Measurements from ENCODE around the gene PEX14. TPM values are rescaled to one million over a fixed set of nuclear protein-coding genes. Genes with fewer than 3 reads are reported as not detected.

Gene PEX14
- total and polyA plus RNA-seq, 10 of the 15 experiments (the other 5 are each of a cell fraction or from before 2014, with no cell fraction given): 1.4 to 23.2 (median 12.0) TPM

DNA sequence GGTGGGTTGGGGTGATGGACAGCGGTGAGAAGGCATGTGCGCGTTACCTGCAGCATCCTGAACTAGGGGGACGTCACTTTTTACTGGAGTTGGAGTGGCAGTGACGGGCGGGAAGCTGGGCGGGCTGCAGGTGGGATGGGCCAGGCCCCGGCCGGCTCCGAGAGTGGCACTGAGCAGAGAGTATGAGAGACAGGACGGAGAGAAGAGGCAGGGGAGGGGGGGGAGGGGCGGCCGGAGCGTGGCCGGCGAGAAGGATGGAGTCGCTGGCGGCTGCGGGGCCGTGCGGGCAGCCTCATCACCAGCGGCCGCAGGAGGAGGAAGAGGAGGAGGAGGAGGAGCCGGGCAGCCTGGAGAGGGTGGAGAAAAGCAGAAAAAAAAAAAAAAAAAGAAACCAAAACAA is 167.2 kb downstream of the PEX14 start:
- FAIRE-seq (no peak), DNase-seq (ENCODE audit: low read depth, low spot score) (no peak), ATAC-seq (no peak)
- Histone ChIP-seq H3K27me3 (replicated peaks in 1 of 2; ENCODE audit: control insufficient read depth in 2 of 2, insufficient read depth in 2 of 2, low read length in 1 of 2) (no peaks in the 10 kb centered on the region), H3K79me2 (ENCODE audit: control insufficient read depth, insufficient read depth, low read length) (no peaks in the 10 kb centered on the region), H3K9me3 (replicated peaks; ENCODE audit: control insufficient read depth, insufficient read depth, low read length) (no peaks in the 10 kb centered on the region), H4K20me1 (ENCODE audit: control insufficient read depth, insufficient read depth) (no peaks in the 10 kb centered on the region), H2AFZ (ENCODE audit: control insufficient read depth, low read depth, low read length) (no peak overlapping the region), H3K4me2 (ENCODE audit: control insufficient read depth, insufficient read depth) (no peak overlapping the region), H3K4me1 (ENCODE audit: control insufficient read depth, insufficient read depth, low read length) (no peaks in the 10 kb centered on the region), H3K4me3 (no peak overlapping the region), H3K9ac (ENCODE audit: control insufficient read depth, insufficient read depth, low read length) (no peak overlapping the region), H3K27ac (ENCODE audit: control insufficient read depth, insufficient read depth) (no peak overlapping the region), H3K36me3 (ENCODE audit: control insufficient read depth in 2 of 2, insufficient read depth in 2 of 2, low read length in 1 of 2) (no peaks in the 10 kb centered on the region)
- CTCF ChIA-PET: no interaction called here
- intact Hi-C loops (cut with micrococcal nuclease; ENCODE audit: unreplicated experiment) (no loop called here), in situ Hi-C loops (cut with MboI) (no loop called here)
- POLR2A ChIA-PET: no interaction called here
- SMC1A ChIA-PET (ENCODE audit: uncharacterized antibody, unreplicated experiment): no interaction called here
- RAD21 ChIA-PET (ENCODE audit: unreplicated experiment): no interaction called here
- 93% methylated on average over 4 of the region's 24 CpGs for WGBS (ENCODE audit: insufficient coverage, insufficient replicate concordance, low lambda C conversion rate, missing lambda C conversion rate)
- no TSS peak for BruUV-seq (replicated peaks)
- no peak for TF ChIP-seq SP1 (IDR thresholded peaks at IDR 0.05; ENCODE audit: low read depth, low read length)

DNA sequence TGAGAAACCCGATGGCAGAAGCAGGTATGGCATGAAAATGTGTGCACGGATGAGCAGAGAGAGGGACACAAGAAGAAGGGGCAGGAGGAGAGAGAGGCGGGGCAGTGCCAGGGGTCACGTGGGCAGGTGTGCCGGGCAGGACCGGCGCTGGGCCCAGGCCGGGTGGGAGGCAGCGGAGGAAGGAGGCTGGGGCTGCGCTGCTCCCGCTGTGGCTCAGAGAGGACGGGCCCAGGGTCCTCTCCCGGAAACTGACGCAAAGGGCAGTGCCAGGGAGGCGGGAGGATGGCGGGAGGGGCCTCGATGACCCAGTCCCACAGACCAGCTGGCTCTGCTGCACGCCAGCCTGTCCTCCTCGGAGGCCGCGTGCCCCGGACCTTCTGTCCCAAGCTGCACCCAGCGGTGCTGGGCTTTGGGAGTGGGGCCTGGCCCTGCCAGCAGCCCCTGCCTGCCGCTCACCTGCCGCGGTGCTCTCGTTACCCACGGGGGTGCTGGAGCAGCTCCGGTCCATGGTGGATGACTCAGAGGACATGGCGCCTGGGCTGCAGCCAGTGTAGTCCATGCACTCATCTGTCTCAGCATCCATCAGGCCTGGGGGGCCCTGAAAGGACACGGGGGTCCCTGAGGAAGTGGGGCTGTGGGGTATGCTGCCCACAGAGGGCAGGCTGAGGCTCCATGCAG is 167.8 kb downstream of the PEX14 start:
- H3K9ac ChIP-seq (ENCODE audit: control insufficient read depth, insufficient read depth, low read length): no peak overlapping the region
- no peaks in the 10 kb centered on the region for H3K36me3 ChIP-seq (ENCODE audit: control insufficient read depth in 2 of 2, insufficient read depth in 2 of 2, low read length in 1 of 2)
- H3K4me1 ChIP-seq (ENCODE audit: control insufficient read depth, insufficient read depth, low read length): no peaks in the 10 kb centered on the region
- intact Hi-C loops (cut with micrococcal nuclease; ENCODE audit: unreplicated experiment): no loop called here
- DNase-seq (ENCODE audit: low read depth, low spot score): no peak
- FAIRE-seq: no peak
- no peak overlapping the region for H3K27ac ChIP-seq (ENCODE audit: control insufficient read depth, insufficient read depth)
- H2AFZ ChIP-seq (ENCODE audit: control insufficient read depth, low read depth, low read length): no peak overlapping the region
- ATAC-seq: no peak
- CTCF ChIA-PET: no interaction called here
- RAD21 ChIA-PET (ENCODE audit: unreplicated experiment): no interaction called here
- H3K27me3 ChIP-seq (replicated peaks in 1 of 2; ENCODE audit: control insufficient read depth in 2 of 2, insufficient read depth in 2 of 2, low read length in 1 of 2): no peaks in the 10 kb centered on the region
- H3K79me2 ChIP-seq (ENCODE audit: control insufficient read depth, insufficient read depth, low read length): no peaks in the 10 kb centered on the region
- in situ Hi-C loops (cut with MboI): no loop called here
- SMC1A ChIA-PET (ENCODE audit: uncharacterized antibody, unreplicated experiment): no interaction called here
- no peaks in the 10 kb centered on the region for H4K20me1 ChIP-seq (ENCODE audit: control insufficient read depth, insufficient read depth)
- POLR2A ChIA-PET: no interaction called here
- no peak overlapping the region for H3K4me2 ChIP-seq (ENCODE audit: control insufficient read depth, insufficient read depth)
- WGBS (ENCODE audit: insufficient coverage, insufficient replicate concordance, low lambda C conversion rate, missing lambda C conversion rate): 89% methylated on average over 30 of the region's 31 CpGs
- H3K9me3 ChIP-seq (replicated peaks; ENCODE audit: control insufficient read depth, insufficient read depth, low read length): no peaks in the 10 kb centered on the region
- BruUV-seq (replicated peaks): no TSS peak
- H3K4me3 ChIP-seq: no peak overlapping the region
- TF ChIP-seq IKZF2 (IDR thresholded peaks at IDR 0.05): no peak
- no peak for TF ChIP-seq MYC (IDR thresholded peaks at IDR 0.05; ENCODE audit: insufficient read depth, insufficient read length, insufficient replicate concordance, low read length, severe bottlenecking)
- no peak for TF ChIP-seq CBX5 (IDR thresholded peaks at IDR 0.05; ENCODE audit: low read depth)
- TF ChIP-seq REST (IDR thresholded peaks at IDR 0.05; ENCODE audit: low read depth, low read length): no peak
- TF ChIP-seq NR2F1 (conservative IDR thresholded peaks at IDR 0.05): no peak
- no peak for TF ChIP-seq SMARCA5 (IDR thresholded peaks at IDR 0.05)
- TF ChIP-seq RELB (IDR thresholded peaks at IDR 0.05; ENCODE audit: low read depth): no peak
- no peak for TF ChIP-seq RAD51 (IDR thresholded peaks at IDR 0.05)
- TF ChIP-seq, protein P1, sequence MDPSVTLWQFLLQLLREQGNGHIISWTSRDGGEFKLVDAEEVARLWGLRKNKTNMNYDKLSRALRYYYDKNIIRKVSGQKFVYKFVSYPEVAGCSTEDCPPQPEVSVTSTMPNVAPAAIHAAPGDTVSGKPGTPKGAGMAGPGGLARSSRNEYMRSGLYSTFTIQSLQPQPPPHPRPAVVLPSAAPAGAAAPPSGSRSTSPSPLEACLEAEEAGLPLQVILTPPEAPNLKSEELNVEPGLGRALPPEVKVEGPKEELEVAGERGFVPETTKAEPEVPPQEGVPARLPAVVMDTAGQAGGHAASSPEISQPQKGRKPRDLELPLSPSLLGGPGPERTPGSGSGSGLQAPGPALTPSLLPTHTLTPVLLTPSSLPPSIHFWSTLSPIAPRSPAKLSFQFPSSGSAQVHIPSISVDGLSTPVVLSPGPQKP (IDR thresholded peaks at IDR 0.05; ENCODE audit: low read depth, low read length): no peak
- TF ChIP-seq FOXK2 (IDR thresholded peaks at IDR 0.05): no peak
